A549 (cell line): Measurements from ENCODE around the gene NECTIN1. TPM values are rescaled to one million over a fixed set of nuclear protein-coding genes. Genes with fewer than 3 reads are reported as not detected.

Source experiments
- ATAC-seq, 2 experiments: fragments of 200-7000 bp in 1 of 2; fragments of >200 bp in 1 of 2; cut with Nextera tagmentation in 1 of 2; cut with Tn5 transposase in 1 of 2; 3 replicates each; pipeline versions ENCODE4 v1.8.0 to v1.9.1; 2018 to 2020; ENCODE audit warnings: mild to moderate bottlenecking in 1 of 2, moderate library complexity in 1 of 2
- CTCF ChIA-PET: fragments of 300-600 bp; sonication (Branson Sonifier 250); formaldehyde crosslinking; extraction: SDS; loops from one replicate; lab custom pipeline; 2021; ENCODE audit warnings: antibody characterized with exemption, inconsistent platforms; lab: Yijun Ruan, JAX
- POLR2A ChIA-PET: fragments of 350-600 bp; formaldehyde crosslinking; extraction: SDS; loops from one replicate; lab custom pipeline; 2021; ENCODE audit warnings: antibody characterized with exemption, inconsistent platforms; lab: Yijun Ruan, JAX
- DNase-seq, 2 experiments: peaks; one replicate each; pipeline versions ENCODE4 v3.0.0 to v3.0.0-alpha.2; 2011 to 2016; ENCODE audit warnings: low read depth in 1 of 2, low spot score in 1 of 2
- FAIRE-seq: peaks from 2 replicates; lab custom pipeline; 2011; peaks lifted over from hg19 to GRCh38; lab: Jason Lieb, UNC
- H3K27ac ChIP-seq, 2 experiments: fragments of >200 bp; sonication (Bioruptor Twin); formaldehyde crosslinking; 3 replicates each; pipeline ENCODE4 v1.5.1; 2016 to 2017
- H3K4me1 ChIP-seq: fragments of >200 bp; sonication (Bioruptor Twin); formaldehyde crosslinking; 3 replicates; pipeline ENCODE4 v1.6.1; 2016
- H3K4me2 ChIP-seq: fragments of >200 bp; sonication (Bioruptor Twin); formaldehyde crosslinking; 3 replicates; pipeline ENCODE4 v1.6.1; 2016
- H3K4me3 ChIP-seq: fragments of >200 bp; sonication (Bioruptor Twin); formaldehyde crosslinking; 3 replicates; pipeline ENCODE4 v1.5.1; 2016
- H3K9me3 ChIP-seq: fragments of >200 bp; sonication (Bioruptor Twin); formaldehyde crosslinking; 3 replicates; pipeline ENCODE4 v1.6.1; 2016
- ATOH8 ChIP-seq: fragments of 250-450 bp; sonication (Bioruptor Pico); IDR thresholded peaks from 2 replicates; pipeline ENCODE4 v1.5.0; 2020; ENCODE audit warnings: low read depth, mild to moderate bottlenecking, moderate library complexity
- BHLHE40 ChIP-seq: IDR thresholded peaks from 2 replicates; pipeline ENCODE4 v1.6.1; 2012; ENCODE audit warnings: low read depth, low read length, inconsistent platforms
- CHD4 ChIP-seq: fragments of 200-600 bp; sonication (generic); IDR thresholded peaks from 2 replicates; pipeline ENCODE4 v1.6.1; 2016; ENCODE audit warnings: antibody characterized with exemption, mild to moderate bottlenecking, borderline replicate concordance
- EHMT2 ChIP-seq: fragments of 200-600 bp; sonication (generic); IDR thresholded peaks from 2 replicates; pipeline ENCODE4 v1.6.1; 2016; ENCODE audit warnings: antibody characterized with exemption, low read depth, mild to moderate bottlenecking, moderate library complexity
- ESRRA ChIP-seq: fragments of 150-350 bp; IDR thresholded peaks from 2 replicates; pipeline ENCODE4 v1.6.1; 2014; ENCODE audit warnings: mild to moderate bottlenecking, low read length, borderline replicate concordance
- FOSB ChIP-seq: fragments of 250-450 bp; sonication (Bioruptor Pico); IDR thresholded peaks from 2 replicates; pipeline ENCODE4 v1.5.0; 2020; ENCODE audit warnings: mild to moderate bottlenecking, moderate library complexity
- FOSL2 ChIP-seq, 2 experiments: fragments of 450-650 bp in 1 of 2; fragments of >200 bp in 1 of 2; sonication (Bioruptor Twin) in 1 of 2; formaldehyde crosslinking; IDR thresholded peaks; 2 replicates each; pipeline versions ENCODE4 v1.5.0 to v1.6.1; 2016 to 2020; ENCODE audit warnings: mild to moderate bottlenecking in 1 of 2, moderate library complexity in 1 of 2
- GATA3 ChIP-seq: IDR thresholded peaks from 2 replicates; pipeline ENCODE4 v1.6.1; 2012; ENCODE audit warnings: borderline replicate concordance
- HEYL ChIP-seq: fragments of 250-450 bp; sonication (Bioruptor Pico); IDR thresholded peaks from 2 replicates; pipeline ENCODE4 v1.8.0; 2021; ENCODE audit warnings: mild to moderate bottlenecking, moderate library complexity
- JUN ChIP-seq, 2 experiments: fragments of >200 bp; sonication (Bioruptor Twin); formaldehyde crosslinking; IDR thresholded peaks; 2 replicates in 1 of 2; 3 replicates in 1 of 2; pipeline ENCODE4 v1.6.1; 2016 to 2017
- MYC ChIP-seq: IDR thresholded peaks from 2 replicates; pipeline ENCODE4 v1.6.1; 2012; ENCODE audit warnings: mild to moderate bottlenecking, inconsistent platforms, low read length, improper control_type of control experiment, borderline replicate concordance
- NR3C1 ChIP-seq: fragments of >200 bp; sonication (Bioruptor Twin); formaldehyde crosslinking; IDR thresholded peaks from 3 replicates; pipeline ENCODE4 v1.6.1; 2017
- POLR2AphosphoS2 ChIP-seq: conservative IDR thresholded peaks from 2 replicates; pipeline ENCODE4 v1.6.1; 2012; ENCODE audit warnings: low read length, improper control_type of control experiment, inconsistent platforms
- RARB ChIP-seq: fragments of 250-450 bp; sonication (Bioruptor Pico); IDR thresholded peaks from 2 replicates; pipeline ENCODE4 v1.8.0; 2021; ENCODE audit warnings: mild to moderate bottlenecking, moderate library complexity
- RFX5 ChIP-seq: fragments of 450-650 bp; IDR thresholded peaks from 2 replicates; pipeline ENCODE4 v1.7.1; 2014; ENCODE audit warnings: antibody characterized with exemption, mild to moderate bottlenecking, moderate library complexity
- ZC3H11A ChIP-seq: fragments of 450-650 bp; IDR thresholded peaks from 2 replicates; pipeline ENCODE4 v1.6.1; 2014; ENCODE audit warnings: antibody characterized with exemption, mild to moderate bottlenecking
- ZFP36 ChIP-seq: fragments of 450-650 bp; IDR thresholded peaks from 2 replicates; pipeline ENCODE4 v1.6.1; 2014; ENCODE audit warnings: borderline replicate concordance; ENCODE audit not compliant: partially characterized antibody
- ZNF302 ChIP-seq: fragments of 250-450 bp; sonication (Bioruptor Pico); IDR thresholded peaks from 2 replicates; pipeline ENCODE4 v1.9.0; 2021; ENCODE audit warnings: inconsistent platforms, mild to moderate bottlenecking, moderate library complexity
- WGBS: methylation state at CpG from one replicate; pipeline ENCODE4 v1.1.6; 2017; ENCODE audit errors: missing lambda C conversion rate; 5-methylcytosine and 5-hydroxymethylcytosine counted together
- polyA plus RNA-seq, 4 experiments: library from polyadenylated mRNA; depleted of rRNA in 3 of 4; stranded (reverse); fragments of >200 nt; fragmentation: RNase III in 1 of 4; extraction: RNeasy Plus Mini Kit Qiagen cat#74134 plus additional on column Dnase treatment in 1 of 4; gene quantifications; 2 replicates in 3 of 4; 3 replicates in 1 of 4; pipeline ENCODE4 v1.2.3, GENCODE V29; 2011 to 2017
- TF ChIP-seq, protein P1 (sequence below): fragments of >200 bp; sonication (Bioruptor Twin); formaldehyde crosslinking; IDR thresholded peaks from 3 replicates; pipeline ENCODE4 v1.5.1; 2016
- TF ChIP-seq, protein P2 (sequence below): fragments of 250-450 bp; sonication (Bioruptor Pico); IDR thresholded peaks from 2 replicates; pipeline ENCODE4 v1.5.0; 2021; ENCODE audit warnings: mild to moderate bottlenecking, moderate library complexity, borderline replicate concordance

NECTIN1 gene
- polyA plus RNA-seq, 2 of the 4 experiments (the other 2 are of a cell fraction) = 2.2 to 5.5 TPM

GRCh38 chr11:119647254-119647653 is 81.7 kb downstream of the NECTIN1 start:
- WGBS = 67% methylated on average over 1 of the region's 3 CpGs
- POLR2A ChIA-PET = no interaction called here
- no peak for FAIRE-seq
- no peak for ATAC-seq
- H3K4me3 ChIP-seq = no peak overlapping the region
- TF ChIP-seq RARB (CRISPR knock-in tag) (no peak), JUN (IDR thresholded peaks at IDR 0.05) (no peak)
- CTCF ChIA-PET = no interaction called here
- no peak for DNase-seq
- no peaks in the 10 kb centered on the region for H3K4me1 ChIP-seq
- peaks cover 2% of the 10 kb centered on the region; the same call in 1 of the 3 replicates for H3K9me3 ChIP-seq
- H3K27ac ChIP-seq = no peak overlapping the region
- no peak overlapping the region for H3K4me2 ChIP-seq

DNA sequence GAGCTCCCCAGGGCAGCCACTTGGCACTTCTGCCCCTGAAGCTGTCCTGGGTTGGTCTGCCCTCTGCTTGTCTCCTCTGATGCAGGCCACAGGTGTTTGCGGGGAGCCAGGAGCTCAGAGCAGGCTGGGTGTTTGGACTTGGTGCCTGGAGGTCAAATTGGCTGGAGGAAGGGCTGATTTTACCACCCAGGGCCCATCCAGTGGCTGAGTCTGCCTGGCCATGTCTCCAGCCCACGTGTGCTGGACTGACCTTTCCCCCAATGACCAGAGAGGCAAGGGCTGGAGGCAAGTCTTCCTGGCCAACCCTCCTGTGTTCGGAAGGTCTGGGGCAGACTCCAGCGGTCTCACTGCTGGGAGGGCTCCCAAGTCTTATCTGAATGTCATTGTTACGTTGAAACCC is 84.0 kb downstream of the NECTIN1 start:
- CTCF ChIA-PET = interaction anchor here (0.5 to 2.2 kb wide), 3 partner anchors 21 to 242 kb away, joined by 4 to 10 read pairs (median 4); partner anchors contain the start of gene NECTIN1
- POLR2A ChIA-PET = no interaction called here
- FAIRE-seq (no peak), ATAC-seq (no peak), DNase-seq (no peak)
- H3K27ac ChIP-seq = no peak overlapping the region
- TF ChIP-seq FOSB (CRISPR knock-in tag) (no peak), POLR2AphosphoS2 (no peak), FOSL2 (IDR thresholded peaks at IDR 0.05) (no peak), FOSL2 (CRISPR knock-in tag; IDR thresholded peaks at IDR 0.05) (no peak), RFX5 (no peak), NR3C1 (no peak), RARB (CRISPR knock-in tag) (no peak), BHLHE40 (no peak), ZC3H11A (no peak), EHMT2 (no peak), ZNF302 (no peak), GATA3 (no peak), CHD4 (no peak), ZFP36 (no peak), HEYL (CRISPR knock-in tag) (no peak), ATOH8 (CRISPR knock-in tag) (no peak), MYC (no peak), JUN (IDR thresholded peaks at IDR 0.05) (no peak), ESRRA (no peak)
- TF ChIP-seq, protein P1, sequence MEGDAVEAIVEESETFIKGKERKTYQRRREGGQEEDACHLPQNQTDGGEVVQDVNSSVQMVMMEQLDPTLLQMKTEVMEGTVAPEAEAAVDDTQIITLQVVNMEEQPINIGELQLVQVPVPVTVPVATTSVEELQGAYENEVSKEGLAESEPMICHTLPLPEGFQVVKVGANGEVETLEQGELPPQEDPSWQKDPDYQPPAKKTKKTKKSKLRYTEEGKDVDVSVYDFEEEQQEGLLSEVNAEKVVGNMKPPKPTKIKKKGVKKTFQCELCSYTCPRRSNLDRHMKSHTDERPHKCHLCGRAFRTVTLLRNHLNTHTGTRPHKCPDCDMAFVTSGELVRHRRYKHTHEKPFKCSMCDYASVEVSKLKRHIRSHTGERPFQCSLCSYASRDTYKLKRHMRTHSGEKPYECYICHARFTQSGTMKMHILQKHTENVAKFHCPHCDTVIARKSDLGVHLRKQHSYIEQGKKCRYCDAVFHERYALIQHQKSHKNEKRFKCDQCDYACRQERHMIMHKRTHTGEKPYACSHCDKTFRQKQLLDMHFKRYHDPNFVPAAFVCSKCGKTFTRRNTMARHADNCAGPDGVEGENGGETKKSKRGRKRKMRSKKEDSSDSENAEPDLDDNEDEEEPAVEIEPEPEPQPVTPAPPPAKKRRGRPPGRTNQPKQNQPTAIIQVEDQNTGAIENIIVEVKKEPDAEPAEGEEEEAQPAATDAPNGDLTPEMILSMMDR = no peak
- TF ChIP-seq, protein P2, sequence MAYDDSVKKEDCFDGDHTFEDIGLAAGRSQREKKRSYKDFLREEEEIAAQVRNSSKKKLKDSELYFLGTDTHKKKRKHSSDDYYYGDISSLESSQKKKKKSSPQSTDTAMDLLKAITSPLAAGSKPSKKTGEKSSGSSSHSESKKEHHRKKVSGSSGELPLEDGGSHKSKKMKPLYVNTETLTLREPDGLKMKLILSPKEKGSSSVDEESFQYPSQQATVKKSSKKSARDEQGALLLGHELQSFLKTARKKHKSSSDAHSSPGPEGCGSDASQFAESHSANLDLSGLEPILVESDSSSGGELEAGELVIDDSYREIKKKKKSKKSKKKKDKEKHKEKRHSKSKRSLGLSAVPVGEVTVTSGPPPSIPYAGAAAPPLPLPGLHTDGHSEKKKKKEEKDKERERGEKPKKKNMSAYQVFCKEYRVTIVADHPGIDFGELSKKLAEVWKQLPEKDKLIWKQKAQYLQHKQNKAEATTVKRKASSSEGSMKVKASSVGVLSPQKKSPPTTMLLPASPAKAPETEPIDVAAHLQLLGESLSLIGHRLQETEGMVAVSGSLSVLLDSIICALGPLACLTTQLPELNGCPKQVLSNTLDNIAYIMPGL (CRISPR knock-in tag) = no peak
- H3K4me1 ChIP-seq = no peaks in the 10 kb centered on the region
- peaks cover 2% of the 10 kb centered on the region; the same call in 1 of the 3 replicates for H3K9me3 ChIP-seq
- H3K4me3 ChIP-seq = no peak overlapping the region
- 48% methylated on average over 3 of the region's 5 CpGs for WGBS
- no peak overlapping the region for H3K4me2 ChIP-seq
